Muscle layer of colon (tissue), 2 donors: Measurements from ENCODE around the gene PACS1.

Experiments used
- H3K27ac ChIP-seq: one replicate; pipeline ENCODE4 v1.7.0; 2013; ENCODE audit warnings: low read depth, mild to moderate bottlenecking, low read length, moderate library complexity
- H3K27me3 ChIP-seq, 2 donors: one replicate each; pipeline ENCODE4 v1.7.0; 2013; ENCODE audit warnings: low read length in 2 of 2, mild to moderate bottlenecking in 2 of 2; ENCODE audit not compliant: insufficient read depth in 2 of 2, control insufficient read depth in 1 of 2
- H3K36me3 ChIP-seq: one replicate; pipeline ENCODE4 v1.7.0; 2013; ENCODE audit warnings: mild to moderate bottlenecking, low read length; ENCODE audit not compliant: insufficient read depth
- H3K4me1 ChIP-seq: one replicate; pipeline ENCODE4 v1.7.0; 2013; ENCODE audit warnings: mild to moderate bottlenecking, low read length; ENCODE audit not compliant: insufficient read depth
- H3K4me3 ChIP-seq, 2 donors: one replicate each; pipeline ENCODE4 v1.7.0; 2013; ENCODE audit warnings: low read length in 2 of 2, low read depth in 1 of 2, mild to moderate bottlenecking in 1 of 2, moderate library complexity in 1 of 2
- H3K9ac ChIP-seq: one replicate; pipeline ENCODE4 v1.7.0; 2013; ENCODE audit warnings: low read length
- H3K9me3 ChIP-seq: one replicate; pipeline ENCODE4 v1.7.0; 2013; ENCODE audit warnings: mild to moderate bottlenecking, low read length
- donor health status: abdominal sarcoma.
- donor health status: Adenocarcinoma of cecum.

The PACS1 gene

DNA sequence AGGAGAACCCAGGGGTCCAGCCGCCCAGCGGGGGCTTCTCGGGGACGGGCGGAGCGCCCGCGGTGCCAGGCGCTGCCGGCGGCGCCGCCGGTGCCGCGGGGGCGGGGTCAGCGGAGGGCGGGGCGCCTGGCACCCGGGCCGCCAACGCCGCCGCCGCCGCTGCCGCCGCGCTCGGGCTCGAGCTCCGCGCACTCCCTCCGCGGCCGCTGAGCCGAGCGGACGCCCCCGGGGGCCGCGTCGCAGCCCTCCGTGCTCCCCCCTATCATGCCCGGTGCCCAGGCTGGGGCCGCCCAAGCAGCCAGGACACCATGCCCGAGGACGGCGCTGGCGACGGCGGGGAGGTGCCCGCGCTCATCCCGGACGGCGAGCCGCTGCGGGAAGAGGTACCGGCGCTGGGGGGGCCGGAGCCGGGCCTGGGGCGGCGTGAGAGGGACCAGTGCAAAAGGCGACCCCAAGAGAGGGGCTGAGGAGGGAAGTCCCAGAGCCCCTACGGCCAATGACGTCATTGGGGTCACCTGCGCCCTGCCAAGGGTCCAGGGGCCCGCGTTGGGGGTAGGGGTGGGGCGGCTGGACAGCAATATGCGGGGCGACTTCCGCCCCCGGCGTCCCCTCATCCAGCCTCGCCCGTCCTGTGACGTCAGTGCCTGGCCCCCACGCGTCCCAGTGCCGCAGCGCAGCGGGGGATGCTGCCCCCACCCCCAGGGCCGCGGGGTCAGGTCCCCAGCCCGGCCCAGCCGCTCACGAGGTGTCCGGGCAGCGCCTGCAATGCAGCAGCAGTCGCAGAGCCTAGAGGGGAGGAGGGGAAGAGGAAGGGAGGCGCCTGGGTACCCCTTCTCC, 221.9 kb downstream of the PACS1 start, which contains the start of gene TMEM151A:
Gene TMEM151A, plus strand, starts transcription at position 189 of the 837 bp plus-strand sequence. Its CDS starts 120 bp downstream, at position 309.
- peaks cover 18 to 43% of the 10 kb centered on the region in 2 donors for H3K27me3 ChIP-seq

DNA sequence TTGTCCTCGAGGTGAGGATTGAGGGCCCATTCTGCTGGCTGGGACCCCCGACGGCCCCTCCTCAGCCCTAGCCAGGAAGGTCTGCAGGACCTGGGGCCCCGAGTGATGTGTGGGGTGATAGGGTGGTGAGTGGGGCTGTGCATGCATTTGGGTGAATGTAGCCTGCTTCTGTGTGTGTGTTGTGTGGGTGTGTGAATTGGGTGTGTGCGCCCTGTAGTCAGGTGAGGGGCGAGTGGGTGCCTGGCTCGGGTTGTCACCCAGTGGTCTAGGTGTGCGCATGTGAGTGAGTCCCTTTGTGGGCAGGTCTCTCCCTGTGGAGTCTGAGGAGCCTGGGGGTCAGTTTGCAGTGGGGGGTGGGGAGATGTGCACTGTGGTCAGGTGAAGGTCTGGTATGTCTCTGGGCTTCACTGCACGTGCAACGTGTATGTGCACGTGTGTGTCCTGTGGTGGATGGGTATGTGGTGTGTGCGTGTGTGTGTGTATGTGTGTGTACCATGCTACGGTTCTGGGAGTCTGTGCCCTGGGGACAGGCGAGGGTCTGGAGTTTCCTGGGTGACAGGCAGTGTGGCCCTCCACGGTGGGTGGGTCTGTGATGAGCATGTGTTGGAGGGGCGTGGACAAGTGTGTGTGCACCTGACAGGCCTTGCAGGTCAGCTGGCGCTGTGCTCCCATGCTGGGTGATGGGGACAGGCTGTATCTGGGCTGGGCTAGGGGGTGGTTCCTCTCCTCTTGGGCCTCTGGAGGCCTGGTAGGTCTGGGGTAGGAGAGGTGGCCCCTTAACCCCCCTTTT, 222.7 kb downstream of the PACS1 start:
- H3K4me3 ChIP-seq = no peak overlapping the region
- H3K9me3 ChIP-seq = no peaks in the 10 kb centered on the region
- no peak overlapping the region for H3K27ac ChIP-seq
- H3K9ac ChIP-seq = no peak overlapping the region
- H3K27me3 ChIP-seq = peaks cover 18 to 43% of the 10 kb centered on the region in 2 donors
- H3K4me1 ChIP-seq = peaks cover 10% of the 10 kb centered on the region
- H3K36me3 ChIP-seq = no peaks in the 10 kb centered on the region

More for the DNA sequence above, 221.9 kb downstream of the PACS1 start, which contains the start of gene TMEM151A:
- H3K9ac ChIP-seq = no peak within 1 kb of the TSS
- no peak within 1 kb of the TSS for H3K4me3 ChIP-seq
- no peak within 1 kb of the TSS for H3K27ac ChIP-seq
- H3K4me1 ChIP-seq = peaks cover 18% of the 10 kb centered on the region
- H3K9me3 ChIP-seq = no peaks in the 10 kb centered on the region
- H3K36me3 ChIP-seq = no peaks in the 10 kb centered on the region

DNA sequence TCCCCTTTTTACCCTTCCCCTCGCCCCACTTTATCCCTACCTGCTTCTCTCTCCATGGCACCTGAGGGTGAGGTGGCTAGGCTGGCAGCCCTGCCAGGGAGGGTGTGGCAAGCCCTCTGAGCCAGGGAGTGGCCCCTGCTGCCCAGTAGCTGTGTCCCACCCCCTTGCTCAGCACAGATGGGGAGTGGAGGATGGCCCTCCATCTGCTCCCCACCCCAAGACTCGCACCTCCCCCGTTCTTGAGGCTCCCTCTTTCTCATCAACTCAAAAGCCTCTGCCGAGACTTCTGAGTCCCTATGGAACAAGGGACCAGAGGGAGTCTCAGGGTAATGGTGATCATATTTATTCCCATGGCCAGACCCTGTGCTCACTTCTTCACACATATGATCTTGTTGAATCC, 223.3 kb downstream of the PACS1 start:
- Histone ChIP-seq H3K4me1 (peaks cover 5% of the 10 kb centered on the region), H3K9me3 (no peaks in the 10 kb centered on the region), H3K27ac (no peak overlapping the region), H3K9ac (no peak overlapping the region), H3K4me3 (no peak overlapping the region), H3K36me3 (no peaks in the 10 kb centered on the region), H3K27me3 (peaks cover 18 to 43% of the 10 kb centered on the region in 2 donors)

DNA sequence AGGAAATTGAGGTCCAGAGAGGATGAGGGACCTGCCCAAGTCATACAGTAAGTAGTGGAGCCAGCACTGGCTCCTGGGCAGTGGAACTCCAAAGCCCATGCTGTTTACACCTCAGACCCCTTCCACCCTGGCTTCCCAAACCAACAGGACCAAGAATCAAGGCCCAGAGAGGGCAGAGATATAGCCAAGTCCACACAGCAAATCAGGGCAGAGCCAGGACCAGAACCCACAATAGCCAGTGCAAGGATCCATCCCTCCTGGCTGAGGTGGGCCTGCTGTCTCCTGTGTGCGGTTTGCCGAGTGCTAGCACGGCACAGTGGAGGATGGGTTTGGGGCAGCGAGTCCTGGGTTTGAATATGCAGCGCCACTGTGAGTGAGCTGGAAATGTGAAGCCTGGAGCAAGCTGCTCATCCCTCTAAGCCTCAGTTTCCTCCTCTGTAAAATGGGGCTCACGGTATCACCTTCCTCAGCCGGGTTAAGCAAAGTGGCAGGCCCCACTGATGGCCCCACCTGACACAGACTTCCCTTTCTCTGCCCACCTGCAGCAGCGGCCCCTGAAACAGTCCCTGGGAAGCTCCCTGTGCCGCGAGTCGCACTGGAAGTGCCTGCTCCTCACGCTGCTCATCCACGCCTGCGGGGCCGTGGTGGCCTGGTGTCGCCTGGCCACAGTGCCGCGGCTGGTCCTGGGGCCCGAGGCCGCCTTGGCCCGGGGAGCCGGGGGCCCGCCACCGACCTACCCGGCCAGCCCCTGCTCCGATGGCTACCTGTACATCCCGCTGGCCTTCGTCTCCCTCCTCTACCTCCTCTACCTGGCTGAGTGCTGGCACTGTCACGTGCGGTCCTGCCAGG, 223.9 kb downstream of the PACS1 start:
- H3K9me3 ChIP-seq = no peaks in the 10 kb centered on the region
- no peak overlapping the region for H3K9ac ChIP-seq
- H3K4me1 ChIP-seq = peaks cover 5% of the 10 kb centered on the region
- no peak overlapping the region for H3K27ac ChIP-seq
- H3K27me3 ChIP-seq = peaks cover 18 to 43% of the 10 kb centered on the region in 2 donors
- H3K36me3 ChIP-seq = no peaks in the 10 kb centered on the region
- no peak overlapping the region for H3K4me3 ChIP-seq
